ENCODE results near the gene UBXN2A.
"Not testable (repeated sequence)": the region's sequence is repeated elsewhere in the genome, so short reads cannot be mapped to it uniquely, and the experiment has no call there.

Gene UBXN2A

GRCh38 chr2:24011250-24012104 is 71.2 kb downstream of the UBXN2A start:
- no peak for DNase-seq

DNA sequence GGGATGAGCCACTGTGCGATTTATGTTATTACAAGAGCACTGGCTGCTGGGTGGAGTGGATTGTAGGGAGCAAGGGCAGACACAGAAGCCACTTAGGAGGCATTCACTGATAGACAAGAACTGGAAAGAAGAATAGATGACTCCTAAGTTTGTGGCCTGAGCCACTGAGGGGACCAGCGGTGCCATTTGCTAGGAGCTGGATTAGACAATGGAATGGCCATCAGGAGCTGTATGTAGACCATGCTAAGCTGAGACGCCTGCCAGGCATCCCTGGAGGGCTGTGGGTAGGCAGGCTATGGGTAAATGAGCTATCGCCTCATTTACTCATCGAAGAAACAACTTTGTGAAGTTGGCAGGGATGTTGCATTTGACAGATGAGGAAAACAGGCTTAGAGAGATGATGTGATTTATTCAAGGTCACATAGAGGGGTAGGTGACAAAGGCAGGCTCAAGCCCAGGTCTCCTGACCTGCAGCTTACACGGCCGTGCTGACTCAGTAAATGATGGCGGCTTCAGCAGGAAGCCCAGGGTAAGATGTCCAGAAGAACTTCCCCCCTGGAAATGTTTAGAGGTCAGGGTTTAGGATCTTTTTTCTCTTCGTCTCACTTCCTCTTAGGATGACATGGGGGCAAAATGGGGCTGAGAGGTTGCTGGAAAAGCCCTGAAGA is 72.4 kb downstream of the UBXN2A start:
- DNase-seq: no peak

DNA sequence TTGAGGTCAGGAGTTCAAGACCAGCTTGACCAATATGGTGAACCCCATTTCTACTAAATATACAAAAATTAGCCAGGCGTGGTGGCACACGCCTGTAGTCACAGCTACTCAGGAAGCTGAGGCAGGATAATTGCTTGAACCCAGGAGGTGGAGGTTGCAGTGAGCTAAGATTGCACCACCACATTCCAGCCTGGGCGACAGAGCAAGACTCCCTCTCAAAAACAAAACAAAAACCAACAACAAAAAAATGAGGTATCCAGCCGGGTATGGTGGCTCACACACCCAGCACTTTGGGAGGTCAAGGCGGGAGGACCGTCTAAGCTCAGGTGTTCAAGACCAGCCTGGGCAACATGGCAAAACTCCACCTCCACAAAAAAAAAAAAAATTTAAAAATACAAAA is 74.6 kb downstream of the UBXN2A start:
- DNase-seq: not testable (repeated sequence)

- DNase-seq: no peak
Measured at GRCh38 chr2:24015562-24016375, 75.5 kb downstream of the UBXN2A start.

DNA sequence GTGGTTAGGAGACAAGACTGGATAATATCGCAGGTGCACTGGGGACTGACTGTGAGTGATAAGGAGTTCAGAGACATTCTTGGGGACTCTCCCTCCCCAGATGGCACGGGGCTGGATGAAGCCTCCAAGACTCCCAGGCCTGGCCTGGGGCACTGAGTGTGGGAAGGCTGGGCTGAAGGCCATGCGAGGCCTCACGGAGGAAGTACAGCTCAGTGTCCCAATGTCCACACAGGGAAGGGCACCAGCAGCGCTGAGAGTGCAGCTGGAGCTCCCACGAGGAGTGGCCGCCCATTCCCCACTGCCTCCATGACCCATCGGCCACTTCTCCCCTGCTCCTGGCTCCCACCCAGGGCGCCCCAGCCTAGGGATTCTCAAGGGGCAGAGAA is 76.1 kb downstream of the UBXN2A start:
- no peak for DNase-seq

DNA sequence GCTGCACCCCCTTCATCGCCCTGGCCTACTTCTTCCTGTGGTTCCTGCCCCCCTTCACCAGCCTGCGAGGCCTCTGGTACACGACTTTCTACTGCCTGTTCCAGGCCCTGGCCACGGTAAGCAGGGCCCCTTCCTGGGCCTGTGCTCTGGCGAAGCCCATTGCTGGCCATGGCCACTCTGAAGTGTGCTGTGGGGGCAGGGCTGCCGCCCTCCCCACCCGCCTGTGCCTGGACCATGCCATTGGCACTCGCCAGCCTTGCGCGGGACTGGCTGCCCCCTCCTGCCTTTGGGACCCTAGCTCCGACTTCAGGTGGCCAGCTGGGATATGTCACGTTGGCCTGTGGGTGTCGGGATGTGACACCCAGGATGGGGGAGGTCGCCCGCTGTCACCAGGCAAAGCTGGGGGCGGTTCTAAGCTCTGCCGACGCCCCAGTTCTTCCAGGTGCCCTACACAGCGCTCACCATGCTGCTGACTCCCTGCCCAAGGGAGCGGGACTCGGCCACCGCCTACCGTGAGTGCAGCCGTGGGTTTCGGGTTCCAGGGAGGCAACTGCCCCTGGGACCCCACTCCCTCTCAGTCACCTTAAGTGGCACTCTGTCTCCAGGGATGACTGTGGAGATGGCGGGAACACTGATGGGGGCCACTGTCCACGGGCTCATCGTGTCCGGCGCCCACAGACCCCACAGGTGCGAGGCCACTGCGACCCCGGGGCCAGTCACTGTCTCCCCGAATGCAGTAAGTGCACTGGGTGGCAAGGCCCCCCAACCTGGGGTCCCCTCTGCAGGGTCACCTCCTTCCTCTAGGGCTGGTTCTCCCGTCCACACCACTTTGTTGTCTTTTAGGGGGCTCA is 76.8 kb downstream of the UBXN2A start:
- DNase-seq: no peak

DNA sequence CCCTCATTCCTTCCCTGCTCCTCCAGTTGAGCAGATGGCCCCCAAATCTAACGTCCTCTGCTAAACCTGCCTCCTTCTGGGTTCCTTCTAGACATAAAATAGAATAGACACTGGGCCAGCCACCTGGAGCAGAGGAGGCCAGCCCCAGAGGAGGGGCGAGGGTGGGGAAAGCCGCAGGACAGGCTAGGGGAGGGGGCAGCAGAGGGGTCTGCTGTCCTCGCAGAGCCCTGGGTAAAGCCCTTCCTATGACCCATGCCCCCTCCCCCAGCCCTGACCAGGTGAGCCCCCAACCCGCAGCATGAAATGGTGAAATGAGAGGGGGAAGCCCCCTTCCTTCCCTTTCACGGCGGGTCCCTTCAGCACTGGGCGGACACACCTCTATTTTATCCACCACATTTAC is 77.4 kb downstream of the UBXN2A start:
- DNase-seq: no peak

DNA sequence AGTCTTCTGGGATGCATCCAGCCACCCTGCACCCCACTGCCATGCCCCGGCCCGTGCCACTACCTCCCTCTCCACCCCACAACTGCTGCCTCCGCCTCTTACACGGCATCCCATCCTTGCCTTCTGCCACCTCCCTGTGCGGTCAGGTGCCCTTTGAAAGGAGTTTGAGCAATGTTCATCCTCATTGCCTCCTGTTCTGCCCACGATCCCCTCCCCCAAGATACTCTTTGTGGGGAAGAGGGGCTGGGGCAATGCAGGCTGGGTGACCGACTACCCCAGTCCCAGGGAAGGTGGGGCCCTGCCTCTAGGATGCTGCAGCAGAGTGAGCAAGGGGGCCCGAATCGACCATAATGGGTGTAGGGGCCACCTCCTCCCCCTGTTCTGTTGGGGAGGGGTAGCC is 78.0 kb downstream of the UBXN2A start:
- no peak for DNase-seq

- no peak for DNase-seq
Measured at GRCh38 chr2:24019729-24020128, 79.5 kb downstream of the UBXN2A start.

DNA sequence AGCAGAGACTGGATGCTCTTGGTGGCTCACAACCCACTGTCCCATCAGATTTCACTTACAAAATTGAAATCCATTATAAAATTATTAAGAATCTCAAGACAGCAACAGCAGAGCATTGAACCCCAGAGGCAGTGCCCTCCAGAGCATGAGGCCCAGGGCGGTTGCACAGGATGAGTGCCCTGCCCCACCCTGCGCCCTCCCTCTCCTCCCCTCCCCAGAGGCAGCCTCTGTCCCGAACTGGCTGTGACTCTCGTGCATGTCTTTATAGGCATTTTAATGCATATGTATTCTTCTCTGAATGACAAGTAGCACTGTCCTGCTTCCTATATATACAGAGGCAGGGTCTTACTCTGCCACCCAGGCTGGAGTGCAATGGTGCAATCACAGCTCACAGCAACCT is 80.0 kb downstream of the UBXN2A start:
- DNase-seq: no peak

DNA sequence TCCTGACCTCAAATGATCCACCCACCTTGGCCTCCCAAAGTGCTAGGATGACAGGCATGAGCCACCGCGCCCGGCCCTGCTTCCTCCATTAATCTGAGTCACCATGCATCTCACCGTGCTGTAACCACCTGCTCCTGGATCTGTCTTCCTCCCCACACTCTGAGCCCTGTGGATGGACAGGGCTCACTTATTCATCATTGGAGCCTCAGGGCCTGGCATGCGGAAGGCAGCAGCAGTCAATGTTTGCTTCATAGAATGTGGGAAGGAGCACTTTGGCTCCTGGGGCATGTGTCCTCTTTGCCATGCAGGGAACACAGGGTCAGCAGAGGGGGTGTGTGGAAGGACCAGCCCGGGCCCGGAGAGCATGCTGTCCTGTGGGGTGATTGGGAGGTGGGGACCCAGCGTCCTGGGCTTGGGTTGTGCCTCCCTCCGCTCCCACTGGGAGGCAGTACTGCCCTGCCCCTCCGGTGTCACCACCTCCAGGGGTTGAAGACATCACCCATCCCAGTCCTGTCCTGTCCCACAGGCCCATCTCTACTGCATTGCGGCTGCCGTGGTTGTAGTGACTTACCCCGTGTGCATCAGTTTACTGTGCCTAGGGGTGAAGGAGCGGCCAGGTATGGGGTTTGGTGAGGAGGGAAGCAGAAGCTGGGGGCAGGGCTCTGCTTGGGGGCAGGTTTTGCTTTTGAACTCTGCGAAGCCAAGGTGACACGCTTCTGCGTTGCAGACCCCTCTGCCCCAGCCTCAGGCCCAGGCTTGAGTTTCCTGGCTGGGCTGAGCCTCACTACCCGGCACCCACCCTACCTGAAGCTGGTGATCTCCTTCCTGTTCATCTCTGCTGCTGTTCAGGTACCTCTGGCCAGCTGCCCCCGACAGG is 81.1 kb downstream of the UBXN2A start:
- DNase-seq: no peak

GRCh38 chr2:24022324-24022974 is 82.2 kb downstream of the UBXN2A start:
- DNase-seq: no peak

DNA sequence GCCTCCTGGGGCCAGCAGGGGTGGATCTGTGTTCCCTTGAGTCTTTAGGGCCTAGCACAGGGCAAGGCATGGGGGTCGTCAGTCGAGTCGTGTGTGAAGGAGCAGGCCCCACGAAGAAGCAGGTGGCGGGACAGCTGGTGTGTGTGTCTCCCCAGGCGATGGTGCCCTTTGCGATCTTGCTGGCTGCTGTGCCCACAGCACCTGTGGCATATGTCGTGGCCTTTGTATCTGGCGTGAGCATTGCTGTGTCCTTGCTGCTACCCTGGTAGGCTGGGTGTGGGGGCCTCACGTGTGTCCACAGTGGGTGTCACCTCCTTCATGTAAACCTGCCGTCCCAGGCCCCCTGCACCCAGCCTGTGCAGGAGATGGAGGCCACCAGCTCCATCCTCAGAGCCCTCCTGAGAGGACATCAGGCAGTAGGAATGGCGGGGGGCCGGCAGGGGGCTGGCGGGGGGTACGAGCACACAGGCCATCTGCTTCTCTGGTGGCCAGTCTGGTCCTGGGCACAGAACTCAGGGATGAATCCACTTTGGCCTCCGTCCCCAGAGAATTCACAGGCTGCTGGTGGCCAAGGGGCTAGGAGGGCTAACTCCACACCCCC is 82.8 kb downstream of the UBXN2A start:
- DNase-seq: no peak

DNA sequence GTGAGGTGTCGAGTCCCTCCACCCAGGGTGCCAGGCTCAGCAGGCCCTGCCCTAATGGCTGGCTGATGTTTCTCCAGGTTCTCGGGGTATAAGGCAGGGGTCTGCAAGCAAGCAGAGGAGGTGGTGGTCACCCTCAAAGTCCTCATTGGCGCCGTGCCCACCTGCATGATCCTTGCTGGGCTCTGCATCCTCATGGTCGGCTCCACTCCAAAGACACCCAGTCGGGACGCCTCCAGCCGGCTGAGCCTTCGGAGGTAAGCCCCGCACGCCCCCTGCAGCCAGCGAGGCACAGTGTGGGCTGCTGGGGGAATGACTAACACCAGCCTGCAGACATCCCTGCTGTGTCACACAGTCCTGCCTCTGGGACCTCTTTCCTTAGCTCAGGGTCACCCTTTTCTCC is 83.8 kb downstream of the UBXN2A start:
- DNase-seq: peak in 1 of 58 donors; percentile 29

GRCh38 chr2:24024996-24025663 is 84.9 kb downstream of the UBXN2A start:
- DNase-seq: no peak

GRCh38 chr2:24026233-24026632 is 86.0 kb downstream of the UBXN2A start:
- no peak for DNase-seq

DNA sequence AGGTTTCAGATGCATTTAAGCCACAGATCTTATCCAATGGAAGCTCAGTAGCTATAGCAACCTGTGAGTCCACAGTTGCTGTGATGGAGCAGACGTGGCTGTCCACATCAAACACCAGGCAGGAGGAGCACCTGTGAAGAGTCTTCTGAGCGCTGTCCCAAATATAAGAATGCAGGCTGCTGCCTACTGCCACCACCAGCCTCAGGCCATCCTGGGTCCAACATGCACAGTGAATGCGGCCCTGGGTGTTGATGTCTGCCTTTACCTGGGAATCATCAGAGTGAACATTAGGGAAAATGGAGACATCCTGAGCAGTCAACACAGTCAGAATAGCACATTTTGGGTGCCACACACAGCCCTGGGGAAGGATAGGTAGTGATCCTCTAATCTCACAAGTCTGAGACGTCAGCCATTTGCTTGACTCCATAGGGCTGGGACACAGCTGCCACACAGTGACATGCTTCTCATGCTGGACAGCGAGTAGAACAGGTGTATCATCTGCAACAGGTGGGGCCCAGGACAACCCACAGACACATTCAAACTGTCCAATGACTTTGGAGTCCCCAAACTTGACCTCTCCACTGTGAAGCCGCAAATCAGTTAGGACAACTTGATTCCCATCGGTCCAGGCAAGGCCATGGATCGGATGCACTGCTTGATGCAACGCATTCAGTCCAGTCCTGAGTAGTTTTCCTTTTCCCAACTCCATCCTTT is 98.7 kb downstream of the UBXN2A start:
- DNase-seq: no peak

DNA sequence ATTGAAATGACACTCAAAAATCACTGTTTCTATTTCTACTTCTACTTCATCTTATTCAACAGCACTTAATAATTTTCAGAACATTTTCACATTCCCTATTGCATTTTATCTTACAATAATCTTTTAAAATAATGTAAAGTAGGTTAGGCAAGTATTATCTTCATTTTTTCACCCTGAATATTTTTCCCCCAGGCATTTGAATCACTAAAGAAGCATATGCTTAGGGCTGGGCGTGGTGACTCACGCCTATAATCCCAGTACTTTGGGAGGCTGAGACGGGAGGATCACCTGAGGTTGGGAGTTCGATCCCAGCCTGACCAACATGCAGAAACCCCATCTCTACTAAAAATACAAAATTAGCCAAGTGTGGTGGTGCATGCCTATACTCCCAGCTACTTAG is 100.2 kb downstream of the UBXN2A start:
- no peak for DNase-seq
